AG04450 (cell line): Measurements from ENCODE around the gene XIRP1. TPM values are rescaled to one million over a fixed set of nuclear protein-coding genes. Genes with fewer than 3 reads are reported as not detected.

Experiments used
- CTCF ChIA-PET: fragments of 300-600, 350-600 bp; formaldehyde crosslinking; extraction: SDS; loops from one replicate; lab custom pipeline; 2022; ENCODE audit warnings: antibody characterized with exemption, inconsistent platforms; lab: Charles Lee
- POLR2A ChIA-PET: fragments of 350-600 bp; formaldehyde crosslinking; extraction: SDS; loops from one replicate; lab custom pipeline; 2021; ENCODE audit warnings: antibody characterized with exemption, inconsistent platforms; lab: Yijun Ruan, JAX
- DNase-seq: peaks from one replicate; pipeline ENCODE4 v3.0.0-alpha.2; 2011; ENCODE audit warnings: low read depth, low spot score
- H3K27ac ChIP-seq: one replicate; pipeline ENCODE4 v1.5.1; 2012; ENCODE audit warnings: low read depth, low read length, control low read depth
- H3K27me3 ChIP-seq: one replicate; pipeline ENCODE4 v1.6.0; 2012; ENCODE audit warnings: low read length; ENCODE audit not compliant: control insufficient read depth, insufficient read depth
- H3K4me3 ChIP-seq: 2 replicates; pipeline ENCODE4 v1.5.1; 2011; ENCODE audit warnings: mild to moderate bottlenecking, low read depth, low read length, control low read depth
- H3K9me3 ChIP-seq: 2 replicates; pipeline ENCODE4 v1.5.1; 2012; ENCODE audit warnings: low read length; ENCODE audit not compliant: control insufficient read depth, insufficient read depth
- CTCF ChIP-seq: IDR thresholded peaks from 2 replicates; pipeline ENCODE4 v1.5.1; 2011; ENCODE audit warnings: low read depth, low read length, control low read depth, inconsistent platforms
- polyA plus RNA-seq: library from polyadenylated mRNA; depleted of rRNA; stranded (reverse); fragments of >200 nt; gene quantifications from 2 replicates; pipeline ENCODE4 v1.2.3, GENCODE V29; 2011

The XIRP1 gene
- polyA plus RNA-seq, 1 experiment, result not detected

GRCh38 chr3:39142067-39142466 lies 50.3 kb downstream of the XIRP1 start:
- no peak overlapping the region for H3K4me3 ChIP-seq
- no peaks in the 10 kb centered on the region for H3K27me3 ChIP-seq
- CTCF ChIA-PET, result interaction anchor here (1.4 to 2.3 kb wide), 3 partner anchors 15 to 150 kb away, joined by 4 to 9 read pairs (median 5); no protein-coding TSS in a partner anchor
- DNase-seq, result no peak
- no peak overlapping the region for H3K27ac ChIP-seq
- no peaks in the 10 kb centered on the region; the same call in 1 of the 2 replicates for H3K9me3 ChIP-seq
- no peak for TF ChIP-seq CTCF
- POLR2A ChIA-PET, result no interaction called here

- no peak overlapping the region for H3K4me3 ChIP-seq
- TF ChIP-seq CTCF, result no peak
- ChIA-PET POLR2A (no interaction called here), CTCF (interaction anchor here (1.4 to 2.3 kb wide), 4 partner anchors 15 to 150 kb away, joined by 3 to 9 read pairs (median 4); no protein-coding TSS in a partner anchor)
- H3K27ac ChIP-seq, result peak overlapping the region; percentile 11
- DNase-seq, result no peak
- H3K27me3 ChIP-seq, result no peaks in the 10 kb centered on the region
- no peaks in the 10 kb centered on the region; the same call in 1 of the 2 replicates for H3K9me3 ChIP-seq
Measured at GRCh38 chr3:39141171-39141995, 51.0 kb downstream of the XIRP1 start.

- no peak for DNase-seq
- ChIA-PET POLR2A (interaction anchor here (0.7 kb wide), 1 partner anchor 1476 kb away, joined by 4 read pairs; no protein-coding TSS in a partner anchor), CTCF (interaction anchor here (1.4 to 2.3 kb wide), 3 partner anchors 15 to 151 kb away, joined by 3 to 9 read pairs (median 5); no protein-coding TSS in a partner anchor)
- Histone ChIP-seq H3K4me3 (no peak overlapping the region), H3K27ac (peak overlapping the region; percentile 33), H3K27me3 (no peaks in the 10 kb centered on the region), H3K9me3 (no peaks in the 10 kb centered on the region; the same call in 1 of the 2 replicates)
- TF ChIP-seq CTCF, result no peak
Measured at GRCh38 chr3:39140341-39140971, 51.9 kb downstream of the XIRP1 start.

GRCh38 chr3:39139442-39139841 lies 53.0 kb downstream of the XIRP1 start:
- H3K27me3 ChIP-seq, result no peaks in the 10 kb centered on the region
- no peak for DNase-seq
- no peak for TF ChIP-seq CTCF
- H3K4me3 ChIP-seq, result no peak overlapping the region
- CTCF ChIA-PET, result interaction anchor here (0.8 to 1.3 kb wide), 2 partner anchors 13 to 152 kb away, joined by 3 to 4 read pairs; no protein-coding TSS in a partner anchor
- no peaks in the 10 kb centered on the region; the same call in 1 of the 2 replicates for H3K9me3 ChIP-seq
- H3K27ac ChIP-seq, result no peak overlapping the region
- POLR2A ChIA-PET, result no interaction called here
